ENCODE results near the gene ANKRD44. TPM values are rescaled to one million over a fixed set of nuclear protein-coding genes. Genes with fewer than 3 reads are reported as not detected.
"Not testable (repeated sequence)": the region's sequence is repeated elsewhere in the genome, so short reads cannot be mapped to it uniquely, and the experiment has no call there.

The ANKRD44 gene
- total RNA-seq, 1 experiment from 2014 or later, result 0.68 TPM

DNA sequence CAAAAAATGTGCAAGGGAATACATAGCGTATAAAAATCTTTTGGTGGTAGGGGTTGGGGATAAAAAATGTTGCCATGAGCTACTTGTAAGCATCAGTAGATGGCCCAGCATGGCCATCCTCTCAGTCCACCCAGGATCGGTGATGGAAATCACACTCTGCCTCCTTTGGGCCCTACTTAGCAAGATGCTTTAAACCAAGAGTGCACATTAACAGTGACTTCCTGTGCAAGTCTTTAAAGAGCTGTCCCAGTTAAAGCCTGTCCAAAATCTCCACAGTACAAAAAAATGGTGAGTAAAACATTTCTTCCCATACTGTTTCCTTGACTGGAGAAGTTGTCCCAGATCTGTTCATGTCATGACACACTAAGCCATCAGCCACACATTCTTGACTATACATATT, 18.0 kb downstream of the ANKRD44 start:
- no peaks in the 10 kb centered on the region for H3K36me3 Mint-ChIP-seq
- no peak overlapping the region for H3K27ac Mint-ChIP-seq
- H3K27me3 Mint-ChIP-seq (ENCODE audit: low read depth), result peaks cover 5% of the 10 kb centered on the region; the same call in 1 of the 2 replicates
- CTCF ChIA-PET, result no interaction called here
- no peak for ATAC-seq
- TF ChIP-seq JAZF1 (CRISPR knock-in tag; IDR thresholded peaks at IDR 0.05) (no peak), ETV6 (CRISPR knock-in tag; IDR thresholded peaks at IDR 0.05) (no peak), NR2C2 (CRISPR knock-in tag; IDR thresholded peaks at IDR 0.05) (no peak), ZNF416 (CRISPR knock-in tag; IDR thresholded peaks at IDR 0.05) (no peak), PREB (CRISPR knock-in tag; IDR thresholded peaks at IDR 0.05; ENCODE audit: borderline replicate concordance) (no peak), NFYB (CRISPR knock-in tag; conservative IDR thresholded peaks at IDR 0.05; ENCODE audit: low read depth) (no peak), MAX (CRISPR knock-in tag; IDR thresholded peaks at IDR 0.05) (no peak), ZBTB21 (CRISPR knock-in tag; IDR thresholded peaks at IDR 0.05; ENCODE audit: borderline replicate concordance) (no peak), ZMAT4 (CRISPR knock-in tag; IDR thresholded peaks at IDR 0.05) (no peak), ESRRA (CRISPR knock-in tag; IDR thresholded peaks at IDR 0.05; ENCODE audit: borderline replicate concordance) (no peak), KAT7 (CRISPR knock-in tag; IDR thresholded peaks at IDR 0.05; ENCODE audit: borderline replicate concordance) (no peak), SP1 (CRISPR knock-in tag; conservative IDR thresholded peaks at IDR 0.05) (no peak), OVOL2 (CRISPR knock-in tag; IDR thresholded peaks at IDR 0.05; ENCODE audit: borderline replicate concordance) (no peak), MYBL2 (CRISPR knock-in tag; IDR thresholded peaks at IDR 0.05) (no peak)
- TF ChIP-seq, protein P1, sequence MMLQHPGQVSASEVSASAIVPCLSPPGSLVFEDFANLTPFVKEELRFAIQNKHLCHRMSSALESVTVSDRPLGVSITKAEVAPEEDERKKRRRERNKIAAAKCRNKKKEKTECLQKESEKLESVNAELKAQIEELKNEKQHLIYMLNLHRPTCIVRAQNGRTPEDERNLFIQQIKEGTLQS (CRISPR knock-in tag; conservative IDR thresholded peaks at IDR 0.05), result no peak
- TF ChIP-seq, protein P2, sequence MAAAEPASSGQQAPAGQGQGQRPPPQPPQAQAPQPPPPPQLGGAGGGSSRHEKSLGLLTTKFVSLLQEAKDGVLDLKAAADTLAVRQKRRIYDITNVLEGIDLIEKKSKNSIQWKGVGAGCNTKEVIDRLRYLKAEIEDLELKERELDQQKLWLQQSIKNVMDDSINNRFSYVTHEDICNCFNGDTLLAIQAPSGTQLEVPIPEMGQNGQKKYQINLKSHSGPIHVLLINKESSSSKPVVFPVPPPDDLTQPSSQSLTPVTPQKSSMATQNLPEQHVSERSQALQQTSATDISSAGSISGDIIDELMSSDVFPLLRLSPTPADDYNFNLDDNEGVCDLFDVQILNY (CRISPR knock-in tag; IDR thresholded peaks at IDR 0.05), result no peak
- TF ChIP-seq, protein P3, sequence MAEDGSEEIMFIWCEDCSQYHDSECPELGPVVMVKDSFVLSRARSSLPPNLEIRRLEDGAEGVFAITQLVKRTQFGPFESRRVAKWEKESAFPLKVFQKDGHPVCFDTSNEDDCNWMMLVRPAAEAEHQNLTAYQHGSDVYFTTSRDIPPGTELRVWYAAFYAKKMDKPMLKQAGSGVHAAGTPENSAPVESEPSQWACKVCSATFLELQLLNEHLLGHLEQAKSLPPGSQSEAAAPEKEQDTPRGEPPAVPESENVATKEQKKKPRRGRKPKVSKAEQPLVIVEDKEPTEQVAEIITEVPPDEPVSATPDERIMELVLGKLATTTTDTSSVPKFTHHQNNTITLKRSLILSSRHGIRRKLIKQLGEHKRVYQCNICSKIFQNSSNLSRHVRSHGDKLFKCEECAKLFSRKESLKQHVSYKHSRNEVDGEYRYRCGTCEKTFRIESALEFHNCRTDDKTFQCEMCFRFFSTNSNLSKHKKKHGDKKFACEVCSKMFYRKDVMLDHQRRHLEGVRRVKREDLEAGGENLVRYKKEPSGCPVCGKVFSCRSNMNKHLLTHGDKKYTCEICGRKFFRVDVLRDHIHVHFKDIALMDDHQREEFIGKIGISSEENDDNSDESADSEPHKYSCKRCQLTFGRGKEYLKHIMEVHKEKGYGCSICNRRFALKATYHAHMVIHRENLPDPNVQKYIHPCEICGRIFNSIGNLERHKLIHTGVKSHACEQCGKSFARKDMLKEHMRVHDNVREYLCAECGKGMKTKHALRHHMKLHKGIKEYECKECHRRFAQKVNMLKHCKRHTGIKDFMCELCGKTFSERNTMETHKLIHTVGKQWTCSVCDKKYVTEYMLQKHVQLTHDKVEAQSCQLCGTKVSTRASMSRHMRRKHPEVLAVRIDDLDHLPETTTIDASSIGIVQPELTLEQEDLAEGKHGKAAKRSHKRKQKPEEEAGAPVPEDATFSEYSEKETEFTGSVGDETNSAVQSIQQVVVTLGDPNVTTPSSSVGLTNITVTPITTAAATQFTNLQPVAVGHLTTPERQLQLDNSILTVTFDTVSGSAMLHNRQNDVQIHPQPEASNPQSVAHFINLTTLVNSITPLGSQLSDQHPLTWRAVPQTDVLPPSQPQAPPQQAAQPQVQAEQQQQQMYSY (CRISPR knock-in tag; IDR thresholded peaks at IDR 0.05), result no peak
- TF ChIP-seq, protein P4, sequence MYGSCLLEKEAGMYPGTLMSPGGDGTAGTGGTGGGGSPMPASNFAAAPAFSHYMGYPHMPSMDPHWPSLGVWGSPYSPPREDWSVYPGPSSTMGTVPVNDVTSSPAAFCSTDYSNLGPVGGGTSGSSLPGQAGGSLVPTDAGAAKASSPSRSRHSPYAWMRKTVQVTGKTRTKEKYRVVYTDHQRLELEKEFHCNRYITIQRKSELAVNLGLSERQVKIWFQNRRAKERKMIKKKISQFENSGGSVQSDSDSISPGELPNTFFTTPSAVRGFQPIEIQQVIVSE (CRISPR knock-in tag; IDR thresholded peaks at IDR 0.05; ENCODE audit: borderline replicate concordance), result no peak
- TF ChIP-seq, protein P5, sequence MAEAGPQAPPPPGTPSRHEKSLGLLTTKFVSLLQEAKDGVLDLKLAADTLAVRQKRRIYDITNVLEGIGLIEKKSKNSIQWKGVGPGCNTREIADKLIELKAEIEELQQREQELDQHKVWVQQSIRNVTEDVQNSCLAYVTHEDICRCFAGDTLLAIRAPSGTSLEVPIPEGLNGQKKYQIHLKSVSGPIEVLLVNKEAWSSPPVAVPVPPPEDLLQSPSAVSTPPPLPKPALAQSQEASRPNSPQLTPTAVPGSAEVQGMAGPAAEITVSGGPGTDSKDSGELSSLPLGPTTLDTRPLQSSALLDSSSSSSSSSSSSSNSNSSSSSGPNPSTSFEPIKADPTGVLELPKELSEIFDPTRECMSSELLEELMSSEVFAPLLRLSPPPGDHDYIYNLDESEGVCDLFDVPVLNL (CRISPR knock-in tag; IDR thresholded peaks at IDR 0.05; ENCODE audit: borderline replicate concordance, low read depth), result no peak
- no peak for DNase-seq (ENCODE audit: low spot score)
- H3K4me1 Mint-ChIP-seq, result no peaks in the 10 kb centered on the region
- no peak overlapping the region for H3K4me3 Mint-ChIP-seq
- H3K9me3 Mint-ChIP-seq, result peaks cover 11% of the 10 kb centered on the region
- POLR2A ChIA-PET, result no interaction called here

DNA sequence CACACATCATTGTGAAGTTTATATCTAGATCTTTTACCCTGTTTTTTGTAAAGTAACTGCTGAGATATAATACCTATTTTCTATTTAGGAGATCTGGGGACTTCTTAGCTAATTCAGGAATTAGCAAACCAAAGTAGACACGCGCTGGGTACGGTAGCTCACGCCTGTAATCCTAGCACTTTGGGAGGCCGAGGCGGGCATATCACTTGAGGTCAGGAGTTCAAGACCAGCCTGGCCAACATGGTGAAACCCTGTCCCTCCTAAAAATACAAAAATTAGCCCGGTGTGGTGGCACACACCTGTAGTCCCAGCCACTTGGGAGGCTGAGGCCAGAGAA, 23.0 kb downstream of the ANKRD44 start:
- POLR2A ChIA-PET; H3K27ac Mint-ChIP-seq; H3K4me3 Mint-ChIP-seq; ATAC-seq; H3K27me3 Mint-ChIP-seq (ENCODE audit: low read depth); H3K4me1 Mint-ChIP-seq; H3K36me3 Mint-ChIP-seq; DNase-seq (ENCODE audit: low spot score); CTCF ChIA-PET: not testable (repeated sequence)
- peaks cover 11% of the 10 kb centered on the region for H3K9me3 Mint-ChIP-seq
